GM18507 (cell line): ENCODE results near the gene CD300E.

ENCODE experiments used
- DNase-seq: peaks from one replicate; pipeline ENCODE4 v3.0.0; 2011; ENCODE audit warnings: low read depth; ENCODE audit not compliant: insufficient read length; ENCODE audit errors: extremely low spot score
- FAIRE-seq: peaks from 2 replicates; lab custom pipeline; 2011; peaks lifted over from hg19 to GRCh38; lab: Jason Lieb, UNC

The CD300E gene, protein sequence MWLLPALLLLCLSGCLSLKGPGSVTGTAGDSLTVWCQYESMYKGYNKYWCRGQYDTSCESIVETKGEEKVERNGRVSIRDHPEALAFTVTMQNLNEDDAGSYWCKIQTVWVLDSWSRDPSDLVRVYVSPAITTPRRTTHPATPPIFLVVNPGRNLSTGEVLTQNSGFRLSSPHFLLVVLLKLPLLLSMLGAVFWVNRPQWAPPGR

DNA sequence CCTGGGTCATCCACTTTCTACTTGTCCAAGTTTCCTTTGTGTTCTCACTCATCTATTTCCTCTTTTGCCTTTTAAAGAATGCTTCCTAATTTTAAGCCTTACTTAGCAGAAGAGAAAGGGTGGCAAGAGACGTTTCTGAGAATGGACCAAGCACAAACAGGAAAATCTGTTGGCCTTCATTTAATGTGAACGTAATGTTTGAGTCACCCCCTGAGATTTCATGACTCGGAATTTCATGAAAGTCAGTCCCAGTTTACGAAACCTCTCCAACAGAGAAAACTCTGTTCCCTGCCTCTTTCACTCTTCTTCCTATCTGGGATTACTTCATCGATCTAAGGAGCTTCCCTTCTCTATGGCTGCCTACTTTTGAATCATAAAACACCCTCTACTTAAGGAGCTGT lies at the start of gene CD300E:
Gene CD300E (minus strand): TSS at position 46 of the 401 bp plus-strand sequence. CDS start 117 bp downstream, outside the sequence.
- no peak for FAIRE-seq

DNA sequence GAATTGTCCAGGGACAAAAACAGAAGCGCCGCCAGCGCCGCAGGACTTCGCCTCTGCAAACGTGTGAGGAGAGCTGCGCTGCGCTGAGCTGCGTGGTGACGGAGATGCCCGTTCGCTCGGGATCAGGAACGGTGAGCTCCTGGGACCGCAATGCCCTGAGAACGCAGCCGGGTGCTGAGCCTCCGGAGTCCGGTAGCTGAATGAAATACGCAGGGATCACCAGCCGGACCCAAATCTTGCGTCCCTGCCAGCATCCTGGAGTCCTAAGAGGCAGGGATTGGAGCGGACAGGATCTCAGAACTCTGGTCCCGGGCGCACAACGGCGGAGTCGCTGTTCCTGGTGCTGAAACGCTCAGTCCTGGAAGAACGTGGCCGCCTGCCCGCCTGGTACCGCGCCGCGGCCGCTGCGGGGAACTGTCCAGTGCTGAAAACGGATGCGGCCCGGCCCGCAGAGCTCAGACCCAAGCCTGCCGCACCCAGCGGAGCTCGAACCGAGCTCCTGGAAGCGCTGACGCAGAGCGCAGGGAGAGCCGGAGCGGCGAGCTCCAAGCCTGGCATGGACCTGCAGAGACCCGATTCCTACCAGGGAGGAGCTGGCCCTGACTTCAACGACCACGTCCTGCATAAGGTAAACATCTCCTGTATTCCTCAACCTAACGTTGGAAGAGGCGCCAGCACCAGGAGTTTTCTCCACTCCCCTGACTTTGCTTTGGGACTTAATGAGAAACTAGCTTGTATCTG lies 47.7 kb upstream of the CD300E start:
- no peak for FAIRE-seq
- DNase-seq, result no peak

More for the DNA sequence above, at the start of gene CD300E:
- DNase-seq, result no peak

DNA sequence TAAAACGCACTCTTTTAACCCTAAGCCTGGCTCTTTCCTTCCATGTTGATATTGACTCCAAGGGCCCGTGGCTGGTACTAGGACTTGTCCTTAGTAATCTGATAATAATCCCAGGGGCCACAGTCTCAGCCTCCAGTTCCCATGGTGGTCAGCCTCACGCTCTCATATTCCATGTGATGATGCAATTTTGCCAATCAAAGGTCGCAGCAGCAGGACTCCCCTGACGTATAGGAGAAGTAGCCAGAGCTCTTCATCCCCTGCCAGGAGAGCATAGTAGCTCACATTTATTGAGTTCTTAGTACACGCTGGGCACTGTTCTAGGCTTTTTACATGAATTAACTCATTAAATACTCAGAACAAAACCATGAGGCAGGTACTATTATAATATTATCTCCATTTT lies 46.8 kb upstream of the CD300E start:
- no peak for FAIRE-seq
- DNase-seq, result no peak

DNA sequence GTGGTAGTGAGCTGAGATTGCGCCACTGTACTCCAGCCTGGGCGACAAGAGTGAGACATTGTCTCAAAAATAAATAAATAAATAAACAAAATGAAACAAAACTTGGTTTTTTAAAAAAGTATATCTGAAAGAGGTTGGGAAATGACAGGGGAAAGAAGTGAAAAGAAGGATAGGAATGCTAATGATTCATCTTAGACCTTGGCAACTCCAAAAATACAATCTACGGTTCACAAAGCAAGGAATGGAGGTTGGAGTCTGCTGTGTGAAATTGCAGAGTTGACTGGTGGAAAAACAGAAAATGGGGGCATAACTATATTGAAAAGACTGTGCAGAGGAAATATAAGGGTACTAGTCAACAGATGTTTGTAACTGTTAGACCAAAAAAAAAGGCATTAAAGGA lies 40.0 kb upstream of the CD300E start:
- FAIRE-seq (no peak), DNase-seq (no peak)

DNA sequence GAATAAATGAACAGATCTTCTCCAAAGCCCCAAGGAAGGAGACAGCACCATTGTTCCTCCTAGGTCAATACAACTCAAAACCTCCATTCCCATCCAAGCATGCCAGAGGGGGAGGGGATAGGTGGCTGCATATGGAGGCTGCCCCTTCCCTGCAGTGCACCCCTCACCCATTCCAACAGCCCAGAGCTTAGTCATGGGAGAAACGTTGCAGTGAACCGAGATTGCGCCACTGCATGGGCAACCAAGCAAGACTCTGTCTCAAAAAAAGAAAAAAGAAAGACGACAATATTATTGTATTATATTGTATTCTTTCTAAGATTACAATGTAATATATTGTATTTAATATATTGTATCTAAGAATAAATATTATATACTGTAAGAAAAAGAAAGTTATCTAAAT lies 36.4 kb upstream of the CD300E start:
- FAIRE-seq (no peak), DNase-seq (no peak)

DNA sequence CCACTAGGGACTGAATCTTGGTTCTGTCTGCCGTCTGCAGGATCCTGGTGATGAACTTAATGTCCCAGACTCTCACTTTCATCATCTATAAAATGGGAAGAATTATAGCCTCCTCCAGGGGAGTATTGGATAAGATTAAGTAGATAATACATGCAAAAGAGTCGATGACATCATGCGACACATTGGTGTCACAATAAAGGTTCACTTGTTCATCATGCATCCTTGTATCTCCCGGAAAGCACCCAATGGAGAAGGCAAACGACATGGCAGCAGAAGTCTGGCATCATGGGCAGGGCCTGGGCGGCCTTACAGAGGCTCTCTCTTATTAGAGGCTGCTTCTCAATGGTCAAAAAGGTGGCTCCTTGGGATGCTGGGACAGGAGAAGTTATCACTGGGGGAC lies 35.1 kb upstream of the CD300E start:
- FAIRE-seq, result no peak

DNA sequence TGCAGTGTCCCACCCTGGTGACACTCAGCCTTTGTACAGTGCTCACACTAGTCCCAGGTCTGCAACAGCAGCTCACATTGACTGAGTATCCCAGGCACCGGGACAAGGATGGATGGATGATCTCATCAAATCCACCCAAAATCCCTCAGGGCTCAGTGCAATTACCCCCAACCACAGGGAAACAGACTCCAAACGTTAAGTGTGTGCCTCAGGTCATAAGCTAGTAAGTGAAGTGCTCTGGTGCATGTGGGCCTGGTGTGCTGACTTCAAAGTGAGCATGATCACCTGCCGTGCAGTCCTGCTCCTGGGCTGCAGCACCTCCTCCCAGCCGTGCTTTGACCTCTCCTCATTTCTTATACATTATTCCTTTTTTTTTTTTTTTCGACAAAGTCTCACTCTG lies 31.2 kb upstream of the CD300E start:
- FAIRE-seq, result no peak

More for the DNA sequence above, 35.1 kb upstream of the CD300E start:
- no peak for DNase-seq

DNA sequence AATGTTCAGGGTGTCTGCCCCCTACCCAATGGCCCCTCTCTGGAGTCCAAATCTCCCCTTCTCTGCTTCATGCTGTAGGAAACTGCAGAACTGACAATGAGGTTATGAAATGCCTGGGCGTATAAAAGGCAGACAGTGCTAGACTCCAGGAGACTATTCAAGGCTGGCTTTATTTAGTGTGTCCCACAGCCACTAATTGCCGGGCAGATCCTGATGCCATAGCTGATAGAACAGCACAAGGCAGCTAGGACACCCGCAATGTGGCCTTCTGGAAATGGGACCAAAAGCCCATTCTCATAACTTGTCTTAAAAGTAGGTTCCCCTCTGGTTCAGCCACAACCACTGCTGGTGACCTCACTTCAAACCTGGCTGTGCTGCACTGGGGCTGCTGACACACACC lies 28.5 kb upstream of the CD300E start:
- FAIRE-seq (no peak), DNase-seq (no peak)

More for the DNA sequence above, 31.2 kb upstream of the CD300E start:
- DNase-seq, result no peak

DNA sequence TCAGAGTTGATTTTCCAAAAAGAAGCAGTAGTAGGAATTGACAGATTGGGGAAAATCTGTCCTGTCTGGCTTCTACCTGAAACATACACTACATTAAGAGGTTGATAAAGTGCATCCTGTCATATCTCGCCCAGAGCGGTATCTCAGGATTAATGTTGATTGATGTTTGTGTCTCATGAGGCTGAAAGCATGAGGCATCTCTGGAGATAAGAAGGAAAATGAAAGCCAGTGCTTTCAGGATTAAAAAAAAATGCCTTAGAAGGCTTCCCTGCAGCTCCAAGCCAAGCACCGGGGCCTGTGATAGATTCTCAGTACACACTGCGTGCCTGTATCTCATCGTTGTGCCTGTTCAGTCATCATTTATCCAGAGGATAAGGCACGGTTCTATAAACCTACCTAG lies 26.4 kb upstream of the CD300E start:
- FAIRE-seq (no peak), DNase-seq (no peak)

DNA sequence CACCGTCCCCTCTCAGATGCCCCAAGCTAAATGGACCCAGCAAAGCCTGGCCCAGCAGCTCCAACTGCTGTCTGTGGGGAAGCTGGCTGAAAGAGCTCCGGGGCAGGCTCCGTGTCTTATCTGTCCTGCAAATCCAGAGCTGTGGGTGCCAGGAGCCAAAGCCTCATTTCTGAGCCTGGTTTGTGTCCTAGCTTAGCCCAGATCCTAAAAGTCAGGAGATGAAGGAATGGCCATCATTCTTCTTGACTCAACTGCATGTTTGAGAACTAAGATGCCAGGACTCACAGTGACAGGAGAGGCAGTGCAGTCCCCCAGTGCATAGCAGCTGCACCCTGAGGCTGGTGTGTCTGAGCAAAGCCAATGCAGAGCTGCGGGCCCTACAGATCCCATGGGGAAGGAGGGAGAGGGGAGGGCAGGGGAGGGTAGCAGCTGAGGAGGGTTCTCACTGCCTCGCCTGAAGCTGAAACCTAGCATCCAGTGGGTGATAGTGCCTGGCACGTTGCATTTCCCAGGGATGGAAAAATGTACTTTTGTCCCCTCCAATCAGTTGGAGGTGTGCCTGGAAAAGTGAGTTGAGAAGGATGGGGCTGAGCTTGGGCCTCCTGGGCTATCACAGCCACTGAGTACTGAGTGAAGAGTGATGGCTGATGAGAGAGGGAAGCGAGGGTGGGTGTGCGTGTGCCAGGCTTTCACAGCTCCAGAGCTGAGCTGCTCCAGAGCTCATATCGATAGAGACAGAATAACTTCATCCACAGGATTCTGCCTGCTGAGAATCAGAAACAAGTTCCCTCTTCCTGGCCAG lies 24.5 kb upstream of the CD300E start:
- no peak for FAIRE-seq

DNA sequence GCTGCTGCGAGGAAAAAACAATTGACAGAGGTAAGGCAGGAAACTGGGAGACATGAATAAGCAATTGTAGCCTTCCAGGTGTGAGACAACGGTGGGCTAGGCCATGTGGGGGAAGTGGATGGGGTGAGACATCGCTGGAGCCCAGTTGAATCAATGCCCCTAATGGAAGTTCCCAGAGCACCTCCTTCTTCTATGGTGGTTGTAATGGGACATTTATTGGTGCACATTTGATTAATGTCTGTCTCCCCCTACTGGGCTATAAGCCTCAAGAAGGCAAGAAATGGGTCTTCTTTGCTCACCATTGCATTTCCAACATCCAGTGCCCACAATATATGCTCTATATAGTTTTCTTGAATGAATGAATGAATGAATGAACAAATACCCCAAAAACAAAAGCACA lies 22.7 kb upstream of the CD300E start:
- no peak for DNase-seq

More for the DNA sequence above, 24.5 kb upstream of the CD300E start:
- no peak for DNase-seq

DNA sequence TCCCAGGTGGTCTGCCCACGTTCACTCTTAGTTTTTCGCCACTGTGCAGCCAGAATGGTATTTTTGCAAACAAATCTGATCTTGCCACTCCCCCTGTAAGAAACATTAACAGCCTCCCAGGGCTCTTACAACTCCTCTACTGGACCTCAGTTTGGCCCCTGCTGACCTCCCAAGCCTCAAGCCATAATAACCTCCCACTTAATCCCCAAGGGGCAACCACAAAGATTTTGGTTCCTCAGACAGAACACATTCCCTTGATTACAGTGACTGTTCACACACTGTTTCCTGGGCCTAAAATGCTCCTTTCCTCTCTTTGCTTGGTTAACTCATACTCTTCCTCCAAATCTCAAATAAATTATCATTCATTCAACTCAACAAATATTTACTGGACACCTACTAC lies 21.5 kb upstream of the CD300E start:
- DNase-seq (no peak), FAIRE-seq (no peak)

More for the DNA sequence above, 22.7 kb upstream of the CD300E start:
- FAIRE-seq, result peak; percentile 12

DNA sequence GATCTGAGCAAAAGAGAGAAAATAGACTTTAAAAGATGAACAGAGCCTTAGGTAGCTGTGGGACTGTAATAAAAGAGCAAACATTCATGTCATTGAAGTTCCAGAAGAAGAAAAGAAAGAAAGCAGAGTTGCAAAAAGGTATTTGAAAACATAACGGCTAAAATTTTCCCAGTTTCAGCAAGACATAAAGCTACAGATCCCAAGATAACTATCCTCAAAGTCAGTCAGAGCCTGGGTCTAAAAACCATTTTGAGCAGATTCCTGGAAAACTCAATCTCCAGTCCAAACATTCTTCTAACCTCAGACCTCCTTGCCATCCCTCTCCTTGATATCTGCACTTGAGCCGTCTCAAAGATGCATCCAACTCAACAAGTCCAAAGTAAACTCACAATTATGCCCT lies 20.9 kb upstream of the CD300E start:
- FAIRE-seq (no peak), DNase-seq (no peak)

DNA sequence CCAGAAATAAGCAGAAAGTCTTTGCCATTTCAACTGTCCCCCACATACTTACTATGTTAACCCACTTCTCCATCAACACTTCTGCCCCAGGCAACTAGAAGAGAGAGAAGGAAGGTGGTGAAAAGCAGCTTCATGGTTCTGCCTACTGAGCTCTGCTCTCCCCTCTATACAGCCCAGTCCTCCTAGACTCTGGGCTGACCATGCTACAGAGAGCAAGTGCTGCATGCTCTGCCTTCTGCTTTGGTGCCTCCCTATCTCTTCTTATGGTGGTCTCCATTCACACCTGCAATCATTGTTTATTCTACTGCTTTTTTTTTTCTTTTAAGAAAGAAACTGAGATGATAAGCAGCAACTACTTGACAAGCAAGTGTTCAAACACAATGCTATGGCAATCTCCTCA lies 20.3 kb upstream of the CD300E start:
- no peak for DNase-seq
- no peak for FAIRE-seq

DNA sequence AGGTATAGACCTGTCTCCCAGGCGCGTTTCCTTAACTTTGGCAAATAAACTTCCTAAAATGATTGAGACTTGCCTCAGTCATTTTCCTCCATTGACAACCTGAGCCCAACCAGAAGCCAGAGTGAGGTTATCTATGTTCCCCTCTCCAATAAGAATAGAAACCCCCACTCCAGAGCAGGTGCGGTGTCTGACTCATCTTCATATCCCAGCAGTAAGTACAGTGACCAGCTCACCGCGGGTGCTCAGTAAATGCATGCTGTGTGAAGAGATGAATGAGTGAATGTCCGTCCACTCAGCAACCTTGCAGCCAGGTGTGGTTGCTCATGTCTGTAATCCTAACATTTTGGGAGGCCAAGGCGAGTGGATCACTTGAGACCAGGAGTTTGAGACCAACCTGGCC lies 19.5 kb upstream of the CD300E start:
- DNase-seq (no peak), FAIRE-seq (no peak)

DNA sequence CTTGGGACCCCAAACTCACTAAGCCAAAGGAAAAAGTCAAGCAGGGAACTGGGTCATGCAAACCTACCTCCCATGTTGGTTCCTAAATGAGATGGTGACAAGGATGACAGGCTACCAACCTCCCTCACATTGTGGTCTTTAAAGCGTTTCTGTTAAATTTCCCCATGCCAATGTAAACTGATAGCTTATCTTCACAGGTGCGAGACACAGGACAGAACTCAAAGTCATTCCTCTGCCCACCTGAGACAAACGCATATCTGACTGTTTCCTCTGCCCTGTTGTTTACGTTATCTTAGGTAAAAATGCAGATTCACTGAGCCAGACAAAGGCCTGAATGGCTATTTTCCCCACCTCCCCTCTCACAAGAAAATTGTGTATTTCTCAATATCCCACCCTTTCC lies 19.0 kb upstream of the CD300E start:
- DNase-seq (no peak), FAIRE-seq (no peak)

DNA sequence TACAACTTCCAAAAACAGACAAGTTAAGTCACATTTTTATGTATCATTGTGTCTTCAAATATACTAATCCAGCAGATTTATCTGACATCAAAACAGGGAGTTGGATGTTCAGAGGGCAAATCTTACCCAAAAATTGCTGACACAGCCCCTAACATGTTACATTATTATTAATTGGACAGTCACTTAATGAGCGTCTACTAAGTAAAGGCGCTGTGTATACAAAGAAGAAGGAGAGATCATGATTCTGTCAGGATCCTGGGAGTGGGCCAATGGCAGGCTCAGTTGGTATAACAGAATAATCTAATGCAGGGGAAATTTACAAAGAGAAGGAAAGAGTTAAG lies 18.4 kb upstream of the CD300E start:
- FAIRE-seq (no peak), DNase-seq (no peak)

DNA sequence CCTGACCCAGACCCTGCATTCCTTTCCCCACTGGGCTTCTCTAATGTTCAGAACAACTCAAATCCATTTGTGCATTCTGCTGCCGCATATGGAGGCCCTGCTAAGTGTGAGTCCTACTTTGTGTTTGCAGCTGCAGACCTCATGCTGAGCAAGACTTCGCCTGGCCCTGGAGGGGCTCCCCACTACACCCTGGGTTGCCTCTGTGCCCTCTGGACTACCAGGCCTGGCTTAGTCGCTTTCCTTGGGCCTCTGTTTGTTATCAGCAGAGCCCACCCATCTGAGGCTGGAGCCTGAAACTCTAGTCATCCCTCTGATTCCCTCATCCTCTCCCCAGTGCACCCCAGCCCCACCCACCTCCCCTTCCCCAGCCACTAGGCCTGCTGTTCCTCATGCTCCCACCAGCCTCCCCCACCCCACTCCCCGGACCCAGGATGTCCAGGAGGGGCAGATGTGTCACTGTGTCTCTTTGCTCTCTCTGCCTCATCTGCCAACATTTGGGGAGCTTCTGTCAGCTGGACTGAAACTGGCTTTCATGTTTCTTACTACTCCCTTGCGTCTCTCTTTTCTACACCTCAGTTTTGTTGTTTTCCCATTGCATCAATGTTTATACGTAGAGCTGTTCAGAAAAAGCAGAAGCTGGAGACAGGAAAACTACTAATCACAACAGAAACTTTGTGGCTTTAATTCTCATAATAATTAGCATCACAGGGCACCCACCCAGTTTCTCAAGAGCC lies 17.9 kb upstream of the CD300E start:
- DNase-seq (no peak), FAIRE-seq (peak; percentile 31)

DNA sequence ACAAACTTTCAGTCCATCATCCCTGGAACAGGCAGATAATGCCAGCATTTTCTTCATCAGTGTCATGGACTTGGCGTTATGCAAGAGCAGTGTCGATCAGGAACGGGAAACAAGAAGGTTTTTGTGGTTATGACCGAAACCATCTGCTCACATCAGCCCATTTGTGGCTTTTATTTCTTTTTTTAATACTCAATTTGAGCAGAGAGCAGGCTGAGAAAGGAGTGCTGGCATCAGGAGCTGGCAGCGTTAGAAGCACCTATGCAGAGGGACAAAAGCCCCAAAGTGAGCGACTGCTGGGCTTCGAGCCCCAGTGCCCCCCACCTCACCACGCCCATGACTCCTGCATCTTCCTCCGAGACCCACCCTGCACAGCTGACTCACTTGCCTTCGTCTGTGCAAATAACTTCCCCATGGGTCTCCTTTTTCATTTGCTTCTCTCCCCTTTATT lies 16.2 kb upstream of the CD300E start:
- DNase-seq (no peak), FAIRE-seq (peak; percentile 82)

DNA sequence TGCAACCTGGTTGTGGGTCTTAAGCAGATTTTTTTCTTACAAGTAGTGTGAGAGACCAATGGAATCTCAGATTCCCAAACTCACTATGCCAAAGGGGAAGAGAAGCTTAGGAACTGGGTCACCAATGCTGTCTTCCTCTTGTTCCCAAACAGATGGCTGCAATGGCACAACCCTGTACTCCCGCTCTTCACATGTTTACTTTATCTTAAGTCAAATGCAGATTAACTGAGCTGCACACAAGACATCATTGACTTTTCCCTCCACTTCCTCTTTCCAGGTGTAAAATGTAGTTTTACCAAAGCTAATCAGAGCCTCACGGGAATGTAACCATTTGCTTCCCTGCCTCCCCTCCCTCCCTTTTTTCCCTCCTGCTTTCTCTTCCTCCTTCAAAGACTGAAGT lies 14.4 kb upstream of the CD300E start:
- DNase-seq, result no peak
- FAIRE-seq, result no peak
